GM12892 (cell line): ENCODE results near the gene SCLY.

Experiments
- DNase-seq: peaks from one replicate; pipeline ENCODE4 v3.0.0; 2011; ENCODE audit not compliant: insufficient read length
- FAIRE-seq: peaks from 2 replicates; lab custom pipeline; 2011; peaks lifted over from hg19 to GRCh38; lab: Jason Lieb, UNC
- POLR2A ChIP-seq: IDR thresholded peaks from 2 replicates; pipeline ENCODE4 v1.6.1; 2011; ENCODE audit warnings: low read depth, low read length, control low read depth
- POLR2AphosphoS5 ChIP-seq: IDR thresholded peaks from 2 replicates; pipeline ENCODE4 v1.6.1; 2011; ENCODE audit warnings: low read depth, low read length, control low read depth
- TAF1 ChIP-seq: IDR thresholded peaks from 2 replicates; pipeline ENCODE4 v1.6.1; 2011; ENCODE audit warnings: low read depth, mild to moderate bottlenecking, control low read depth, low read length, borderline replicate concordance

Gene SCLY

DNA sequence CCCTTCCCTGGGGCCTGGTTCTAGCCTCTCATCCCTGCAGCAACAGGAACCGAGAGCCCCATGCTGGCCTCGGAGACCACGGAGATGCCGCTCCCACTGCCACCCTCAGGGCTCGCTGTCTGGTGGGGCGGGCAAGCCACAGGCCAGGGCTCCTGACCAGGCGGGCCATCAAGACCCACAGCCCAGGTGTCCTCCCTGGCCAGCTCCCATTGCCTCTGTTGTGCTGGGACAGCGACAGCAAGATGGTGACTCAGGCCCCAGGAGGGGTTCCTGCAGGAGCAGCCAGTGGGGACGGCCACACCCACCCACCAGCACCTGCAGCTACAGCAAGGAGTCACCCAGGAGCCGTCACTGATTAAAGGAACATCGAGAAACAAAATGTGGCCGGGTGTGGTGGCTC is 85.0 kb downstream of the SCLY start:
- FAIRE-seq (no peak), DNase-seq (no peak)
- TF ChIP-seq TAF1 (no peak), POLR2A (no peak), POLR2AphosphoS5 (no peak)

DNA sequence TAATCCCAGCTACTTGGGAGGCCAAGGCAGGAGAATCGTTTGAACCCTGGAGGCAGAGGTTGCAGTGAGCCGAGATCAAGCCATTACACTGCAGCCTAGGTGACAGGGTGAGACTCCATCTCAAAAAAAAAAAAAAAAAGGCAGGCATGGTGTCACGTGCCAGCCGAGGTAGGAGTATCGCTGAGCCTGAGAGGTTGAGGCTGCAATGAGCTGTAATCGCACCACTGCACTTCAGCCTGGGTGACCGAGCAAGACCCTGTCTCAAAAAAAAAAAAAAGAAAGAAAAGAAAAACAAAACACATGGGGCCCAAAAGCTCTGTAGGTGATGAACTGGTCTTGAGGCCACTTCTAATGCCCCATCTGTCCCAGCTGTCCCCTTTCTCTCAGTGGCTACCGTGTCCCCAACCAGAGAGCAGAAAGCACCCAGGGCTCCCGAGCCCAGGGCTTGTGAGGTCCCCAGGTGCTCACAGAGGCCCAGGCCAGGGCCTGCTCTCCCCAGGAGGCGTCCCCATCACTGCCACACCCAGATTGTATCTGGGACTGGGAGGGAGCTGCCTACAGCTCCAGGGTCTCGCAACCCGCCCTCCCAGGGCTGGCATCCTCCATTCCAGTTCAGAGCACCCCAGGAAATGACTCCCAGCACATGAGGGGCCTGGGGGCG is 86.2 kb downstream of the SCLY start:
- FAIRE-seq (no peak), DNase-seq (no peak)
- TF ChIP-seq TAF1, result no peak
- TF ChIP-seq POLR2A, result no peak
- no peak for TF ChIP-seq POLR2AphosphoS5

DNA sequence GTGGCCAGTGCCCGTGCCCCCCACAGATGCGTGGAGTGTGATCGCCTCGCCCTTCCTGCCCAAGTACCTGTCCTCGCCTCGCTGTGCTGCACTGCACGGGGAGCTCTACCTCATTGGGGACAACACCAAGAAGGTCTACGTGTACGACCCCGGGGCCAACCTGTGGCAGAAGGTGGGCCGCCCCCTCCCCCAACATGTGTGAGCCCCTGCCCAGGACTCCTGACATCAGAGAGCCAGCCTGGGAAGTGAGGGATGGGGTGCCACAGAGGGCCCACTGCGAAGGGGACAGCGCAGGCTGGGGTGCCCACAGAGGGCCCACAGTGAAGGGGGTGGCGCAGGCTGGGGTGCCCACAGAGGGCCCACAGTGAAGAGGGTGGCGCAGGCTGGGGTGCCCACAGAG is 88.2 kb downstream of the SCLY start:
- TF ChIP-seq POLR2A (no peak), POLR2AphosphoS5 (no peak), TAF1 (no peak)
- FAIRE-seq (no peak), DNase-seq (no peak)
